ENCODE measurements around the gene OSCP1.

Gene OSCP1

GRCh38 chr1:36472656-36473055, 22.4 kb upstream of the OSCP1 start:
- DNase-seq, result no peak

GRCh38 chr1:36471830-36472641, 21.8 kb upstream of the OSCP1 start:
- DNase-seq, result no peak

- DNase-seq, result no peak
These were observed 18.9 kb upstream of the OSCP1 start for GRCh38 chr1:36469163-36469562.

GRCh38 chr1:36467700-36468455, 17.6 kb upstream of the OSCP1 start:
- no peak for DNase-seq

GRCh38 chr1:36467027-36467410, 16.8 kb upstream of the OSCP1 start:
- no peak for DNase-seq

- DNase-seq, result no peak
These were observed 16.2 kb upstream of the OSCP1 start for GRCh38 chr1:36466370-36467026.

- DNase-seq, result no peak
These were observed 15.6 kb upstream of the OSCP1 start for GRCh38 chr1:36465731-36466369.

- no peak for DNase-seq
These were observed 14.5 kb upstream of the OSCP1 start for GRCh38 chr1:36464605-36465393.

- peak; percentile 94 to 97 for DNase-seq
These were observed 13.8 kb upstream of the OSCP1 start, which contains the start of gene MRPS15 for GRCh38 chr1:36463803-36464604. MRPS15 (minus strand) TSS chr1:36464384; CDS start chr1:36464275, 109 bp downstream.

- DNase-seq, result no peak
These were observed 13.2 kb upstream of the OSCP1 start for GRCh38 chr1:36463463-36463802.

GRCh38 chr1:36458910-36459309, 8.7 kb upstream of the OSCP1 start:
- DNase-seq, result peak; percentile 23 to 26

- DNase-seq, result no peak
These were observed 7.4 kb upstream of the OSCP1 start for GRCh38 chr1:36457691-36458090.

GRCh38 chr1:36456391-36456928, 6.2 kb upstream of the OSCP1 start:
- no peak for DNase-seq

- no peak for DNase-seq
These were observed 5.1 kb upstream of the OSCP1 start for GRCh38 chr1:36455386-36455785.

GRCh38 chr1:36453600-36454388, 3.5 kb upstream of the OSCP1 start:
- DNase-seq, result no peak

GRCh38 chr1:36453051-36453450, 2.8 kb upstream of the OSCP1 start:
- DNase-seq, result no peak

- no peak for DNase-seq
These were observed 661 bp upstream of the OSCP1 start for GRCh38 chr1:36450919-36451305.

GRCh38 chr1:36448530-36449056, 1.7 kb downstream of the OSCP1 start:
- no peak for DNase-seq

- no peak for DNase-seq
These were observed 2.8 kb downstream of the OSCP1 start for GRCh38 chr1:36447450-36447849.

- no peak for DNase-seq
These were observed 3.5 kb downstream of the OSCP1 start for GRCh38 chr1:36446746-36447145.

All from activated CD4-positive, alpha-beta T cell treated with anti-CD3 and anti-CD28 coated beads, Interleukin-2, amount 50 U/mL, for 4 hours (primary cell).